B cell (primary cell): Measurements from ENCODE around the gene VASN. TPM values are rescaled to one million over a fixed set of nuclear protein-coding genes. Genes with fewer than 3 reads are reported as not detected.
A peak's percentile ranks its signal among the peaks of the same experiment; 100 is the strongest.

Source experiments
- ATAC-seq: fragments of 200-7000 bp; cut with Tn5 transposase; one replicate; pipeline ENCODE4 v1.10.0; 2021; ENCODE audit warnings: low read depth, mild to moderate bottlenecking, moderate number of reproducible peaks, moderate library complexity
- CTCF ChIA-PET: fragments of 350-600 bp; sonication (Branson Sonifier 250); formaldehyde crosslinking; loops from one replicate; lab custom pipeline; 2021; ENCODE audit warnings: antibody characterized with exemption, inconsistent platforms; lab: Charles Lee
- POLR2A ChIA-PET: fragments of 350-600 bp; sonication (Branson Sonifier 250); formaldehyde crosslinking; loops from one replicate; lab custom pipeline; 2021; ENCODE audit warnings: antibody characterized with exemption; lab: Charles Lee
- DNase-seq: peaks from one replicate; pipeline ENCODE4 v3.0.0; 2013
- H2AFZ ChIP-seq: 2 replicates; pipeline ENCODE4 v1.6.1; 2012; ENCODE audit warnings: mild to moderate bottlenecking, low read depth, low read length; ENCODE audit not compliant: insufficient read depth, poor library complexity, severe bottlenecking
- H3K27ac ChIP-seq, 2 donors: 1 replicate in 1 of 2; 2 replicates in 1 of 2; pipeline ENCODE4 v1.5.1; 2012 to 2013; ENCODE audit warnings: low read length in 2 of 2, mild to moderate bottlenecking in 2 of 2, moderate library complexity in 1 of 2
- H3K27me3 ChIP-seq, 4 experiments: fragments of 200-600 bp in 1 of 4; sonication (generic) in 1 of 4; replicated peaks in 1 of 4; 1 replicate in 2 of 4; 2 replicates in 2 of 4; pipeline versions ENCODE4 v1.6.1 to v1.7.0; 2013 to 2016; ENCODE audit warnings: low read length in 3 of 4, mild to moderate bottlenecking in 2 of 4, mixed read lengths in 1 of 4, moderate library complexity in 1 of 4; ENCODE audit not compliant: insufficient read depth in 4 of 4, control insufficient read depth in 3 of 4; ENCODE audit errors: control extremely low read depth in 1 of 4
- H3K36me3 ChIP-seq, 2 experiments: replicated peaks in 1 of 2; 1 replicate in 1 of 2; 2 replicates in 1 of 2; pipeline versions ENCODE4 v1.6.1 to v1.7.1; 2013; ENCODE audit warnings: low read length in 1 of 2; ENCODE audit not compliant: insufficient read depth in 2 of 2, control insufficient read depth in 1 of 2; ENCODE audit errors: control extremely low read depth in 1 of 2, extremely low read depth in 1 of 2
- H3K4me1 ChIP-seq, 2 donors: fragments of 200-600 bp in 1 of 2; sonication (generic) in 1 of 2; 1 replicate in 1 of 2; 2 replicates in 1 of 2; pipeline versions ENCODE4 v1.5.1 to v1.6.1; 2013 to 2017; ENCODE audit warnings: low read length in 2 of 2; ENCODE audit not compliant: control insufficient read depth in 2 of 2, insufficient read depth in 2 of 2
- H3K4me2 ChIP-seq: replicated peaks from 2 replicates; pipeline ENCODE3; 2012; ENCODE audit warnings: mild to moderate bottlenecking, low read depth, low read length; ENCODE audit not compliant: poor library complexity, severe bottlenecking
- H3K4me3 ChIP-seq, 5 experiments: fragments of 200-600 bp in 1 of 5; sonication (generic) in 1 of 5; 1 replicate in 3 of 5; 2 replicates in 2 of 5; pipeline versions ENCODE4 v1.5.1 to v1.7.0; 2011 to 2016; ENCODE audit warnings: low read length in 4 of 5, mild to moderate bottlenecking in 4 of 5, low read depth in 2 of 5, control low read depth in 1 of 5, moderate library complexity in 1 of 5; ENCODE audit not compliant: insufficient read depth in 1 of 5; ENCODE audit errors: control extremely low read depth in 1 of 5, extremely low read depth in 1 of 5
- H3K79me2 ChIP-seq: fragments of 200-600 bp; sonication (generic); one replicate; pipeline ENCODE4 v1.6.0; 2016; ENCODE audit warnings: low read length; ENCODE audit not compliant: control insufficient read depth, insufficient read depth
- H3K9ac ChIP-seq: fragments of 200-600 bp; sonication (generic); 2 replicates; pipeline ENCODE4 v1.6.1; 2017; ENCODE audit warnings: mild to moderate bottlenecking, low read length, moderate library complexity
- H3K9me3 ChIP-seq, 3 donors: one replicate each; pipeline versions ENCODE4 v1.6.1 to v1.7.1; 2013; ENCODE audit warnings: low read length in 2 of 3; ENCODE audit not compliant: control insufficient read depth in 2 of 3, insufficient read depth in 1 of 3; ENCODE audit errors: control extremely low read depth in 1 of 3
- H4K20me1 ChIP-seq: 2 replicates; pipeline ENCODE4 v1.6.0; 2012; ENCODE audit warnings: mild to moderate bottlenecking, low read length; ENCODE audit not compliant: insufficient read depth, control insufficient read depth, poor library complexity, severe bottlenecking
- H3K27ac Mint-ChIP-seq: one replicate; pipeline ENCODE4 v1.8.0; 2021; ENCODE audit warnings: mixed read lengths
- H3K27me3 Mint-ChIP-seq: one replicate; pipeline ENCODE4 v1.8.0; 2021; ENCODE audit warnings: mixed read lengths
- H3K4me1 Mint-ChIP-seq: one replicate; pipeline ENCODE4 v1.8.0; 2021; ENCODE audit warnings: mixed read lengths
- H3K4me3 Mint-ChIP-seq: one replicate; pipeline ENCODE4 v1.8.0; 2021; ENCODE audit warnings: mixed read lengths
- H3K9me3 Mint-ChIP-seq: one replicate; pipeline ENCODE4 v1.8.0; 2022; ENCODE audit warnings: mixed read lengths; ENCODE audit not compliant: insufficient read depth
- EZH2 ChIP-seq: IDR thresholded peaks from 2 replicates; pipeline ENCODE4 v1.6.1; 2012; ENCODE audit warnings: borderline replicate concordance, low read depth, mild to moderate bottlenecking, moderate library complexity, low read length; ENCODE audit not compliant: insufficient read depth, poor library complexity, severe bottlenecking
- WGBS: methylation state at CpG from one replicate; pipeline ENCODE4 v1.1.5; 2013; ENCODE audit warnings: missing lambda C conversion rate; ENCODE audit not compliant: insufficient coverage; 5-methylcytosine and 5-hydroxymethylcytosine counted together
- intact Hi-C: fragments of 100-400 bp; cut with micrococcal nuclease; formaldehyde crosslinking; loops from one replicate; pipeline ENCODE4 v1.10.0; 2022
- polyA plus RNA-seq: library from polyadenylated mRNA; depleted of rRNA; stranded (reverse); fragments of >200 nt; gene quantifications from 2 replicates; pipeline ENCODE4 v1.2.3, GENCODE V29; 2012
- total RNA-seq, 2 donors: library from RNA; stranded (reverse); fragments of 120-200 nt in 1 of 2; gene quantifications; 1 replicate in 1 of 2; 2 replicates in 1 of 2; pipeline versions ENCODE4 v1.2.3 to v1.2.4, GENCODE V29; 2013 to 2022
- TF ChIP-seq, protein P1 (sequence below): fragments of 200-600 bp; IDR thresholded peaks from one replicate; pipeline ENCODE4 v1.8.0; 2022; ENCODE audit warnings: antibody characterized with exemption, mild to moderate bottlenecking

The VASN gene
- total and polyA plus RNA-seq, 2 donors (not counting 1 experiment from before 2014, with no cell fraction given) = 0.57 to 0.76 TPM

DNA sequence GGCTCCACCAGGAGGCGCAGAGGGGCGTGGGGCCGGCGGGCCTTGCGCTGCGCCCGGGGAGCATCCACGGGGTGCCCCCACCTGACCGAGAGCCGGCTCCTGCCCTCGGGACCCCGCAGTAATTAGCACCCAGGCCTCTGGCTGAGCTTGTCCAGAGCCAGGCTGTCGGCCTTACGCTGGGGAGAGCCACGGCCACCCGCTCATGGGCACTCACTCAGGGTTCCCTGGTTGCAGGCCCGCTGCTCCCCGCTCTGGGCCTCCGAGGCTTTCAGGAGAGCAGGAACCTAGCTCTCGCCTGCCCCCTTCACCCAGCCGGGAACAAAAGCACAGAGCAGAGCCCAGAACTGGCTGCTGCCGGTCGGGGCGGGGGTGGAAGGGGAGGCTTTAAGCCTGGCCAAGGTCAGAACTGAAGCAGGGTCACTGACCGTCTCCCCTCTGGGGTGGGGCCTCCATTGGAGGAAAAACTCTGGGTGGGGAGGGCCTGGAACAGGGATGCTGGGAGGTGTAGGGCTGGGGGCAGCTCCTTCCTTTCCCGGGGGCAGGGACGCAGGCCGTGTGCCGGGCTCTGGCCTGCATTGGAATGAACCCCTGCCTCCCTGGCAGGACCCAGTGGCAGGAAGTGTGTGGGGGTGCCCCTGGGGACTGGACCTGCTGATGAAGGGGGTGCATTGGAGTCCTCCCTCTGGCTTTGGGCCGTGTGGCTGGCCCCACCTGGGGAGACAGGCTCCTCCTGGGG lies 43.4 kb upstream of the VASN start:
- Histone ChIP-seq H3K27me3 (peaks cover 0 to 24% (median 0%) of the 10 kb centered on the region in 4 experiments), H3K79me2 (no peaks in the 10 kb centered on the region), H3K9ac (peak overlapping the region; percentile 62), H3K9me3 (no peaks in the 10 kb centered on the region), H3K36me3 (no peaks in the 10 kb centered on the region), H3K4me2 (peak overlapping the region; percentile 99), H2AFZ (peak overlapping the region; percentile 78), H3K4me3 (peak overlapping the region in 4 of 5 experiments; percentile 46 to 67 (median 54)), H3K4me1 (peaks cover 16 to 24% of the 10 kb centered on the region in 2 donors), H4K20me1 (no peaks in the 10 kb centered on the region), H3K27ac (no peak overlapping the region)
- Mint-ChIP-seq H3K4me1 (peaks cover 9% of the 10 kb centered on the region), H3K4me3 (peak overlapping the region; percentile 65), H3K27ac (no peak overlapping the region), H3K9me3 (no peaks in the 10 kb centered on the region), H3K27me3 (peaks cover 3% of the 10 kb centered on the region)
- ATAC-seq (peak; percentile 55), DNase-seq (peak; percentile 68)
- POLR2A ChIA-PET = interaction anchor here (0.6 kb wide), 1 partner anchor 314 kb away, joined by 5 read pairs; no protein-coding TSS in a partner anchor
- intact Hi-C loops = loop anchor here (2.0 kb wide), 2 partner anchors 389 to 637 kb away; no protein-coding TSS in a partner anchor
- 12% methylated on average over 28 of the region's 30 CpGs for WGBS
- TF ChIP-seq, protein P1, sequence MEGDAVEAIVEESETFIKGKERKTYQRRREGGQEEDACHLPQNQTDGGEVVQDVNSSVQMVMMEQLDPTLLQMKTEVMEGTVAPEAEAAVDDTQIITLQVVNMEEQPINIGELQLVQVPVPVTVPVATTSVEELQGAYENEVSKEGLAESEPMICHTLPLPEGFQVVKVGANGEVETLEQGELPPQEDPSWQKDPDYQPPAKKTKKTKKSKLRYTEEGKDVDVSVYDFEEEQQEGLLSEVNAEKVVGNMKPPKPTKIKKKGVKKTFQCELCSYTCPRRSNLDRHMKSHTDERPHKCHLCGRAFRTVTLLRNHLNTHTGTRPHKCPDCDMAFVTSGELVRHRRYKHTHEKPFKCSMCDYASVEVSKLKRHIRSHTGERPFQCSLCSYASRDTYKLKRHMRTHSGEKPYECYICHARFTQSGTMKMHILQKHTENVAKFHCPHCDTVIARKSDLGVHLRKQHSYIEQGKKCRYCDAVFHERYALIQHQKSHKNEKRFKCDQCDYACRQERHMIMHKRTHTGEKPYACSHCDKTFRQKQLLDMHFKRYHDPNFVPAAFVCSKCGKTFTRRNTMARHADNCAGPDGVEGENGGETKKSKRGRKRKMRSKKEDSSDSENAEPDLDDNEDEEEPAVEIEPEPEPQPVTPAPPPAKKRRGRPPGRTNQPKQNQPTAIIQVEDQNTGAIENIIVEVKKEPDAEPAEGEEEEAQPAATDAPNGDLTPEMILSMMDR = peak; percentile 58
- no peak for TF ChIP-seq EZH2
- CTCF ChIA-PET = interaction anchor here (1.1 to 10.0 kb wide), 9 partner anchors 17 to 346 kb away, joined by 3 to 165 read pairs (median 9); partner anchors contain the start of genes GLIS2 and TFAP4
